GM23338 (cell line): ENCODE results near the gene A1BG. TPM values are rescaled to one million over a fixed set of nuclear protein-coding genes. Genes with fewer than 3 reads are reported as not detected.
A peak's percentile ranks its signal among the peaks of the same experiment; 100 is the strongest.

Source experiments
- ATAC-seq: fragments of 200-7000 bp; cut with Tn5 transposase; 3 replicates; pipeline ENCODE4 v1.9.1; 2020
- DNase-seq: peaks from one replicate; pipeline ENCODE4 v3.0.0-alpha.2; 2015; ENCODE audit warnings: low spot score
- H2AFZ ChIP-seq: fragments of 200-600 bp; sonication (generic); 2 replicates; pipeline ENCODE4 v1.8.0; 2016; ENCODE audit warnings: antibody characterized with exemption, mild to moderate bottlenecking, moderate library complexity
- H3F3A ChIP-seq: fragments of 200-600 bp; sonication (generic); replicated peaks from 2 replicates; pipeline ENCODE4 v1.8.0; 2017; ENCODE audit warnings: antibody characterized with exemption, mixed run types, low read depth
- H3K27ac ChIP-seq: fragments of 200-600 bp; sonication (generic); 2 replicates; pipeline ENCODE4 v1.6.1; 2016; ENCODE audit warnings: low read depth
- H3K27me3 ChIP-seq: fragments of 200-600 bp; sonication (generic); 2 replicates; pipeline ENCODE4 v1.8.0; 2016; ENCODE audit warnings: mild to moderate bottlenecking, mixed run types, moderate library complexity; ENCODE audit not compliant: insufficient read depth
- H3K36me3 ChIP-seq: fragments of 200-600 bp; sonication (generic); 2 replicates; pipeline ENCODE4 v1.8.0; 2016; ENCODE audit warnings: mild to moderate bottlenecking; ENCODE audit not compliant: insufficient read depth
- H3K4me1 ChIP-seq: fragments of 200-600 bp; sonication (generic); 2 replicates; pipeline ENCODE4 v1.8.0; 2016; ENCODE audit warnings: mild to moderate bottlenecking, moderate library complexity; ENCODE audit not compliant: insufficient read depth
- H3K4me2 ChIP-seq: fragments of 200-600 bp; sonication (generic); 2 replicates; pipeline ENCODE4 v1.7.1; 2017; ENCODE audit warnings: mixed run types
- H3K4me3 ChIP-seq: fragments of 200-600 bp; sonication (generic); 2 replicates; pipeline ENCODE4 v1.6.1; 2016; ENCODE audit warnings: mixed run types
- H3K79me2 ChIP-seq: fragments of 200-600 bp; sonication (generic); replicated peaks from 2 replicates; pipeline ENCODE4 v1.8.0; 2017; ENCODE audit warnings: mild to moderate bottlenecking; ENCODE audit not compliant: insufficient read depth
- H3K9me2 ChIP-seq: fragments of 200-600 bp; sonication (generic); 2 replicates; pipeline ENCODE4 v1.8.0; 2017; ENCODE audit not compliant: insufficient read depth
- H4K20me1 ChIP-seq: fragments of 200-600 bp; sonication (generic); replicated peaks from 2 replicates; pipeline ENCODE4 v1.8.0; 2017; ENCODE audit warnings: mild to moderate bottlenecking; ENCODE audit not compliant: insufficient read depth
- H3K27ac Mint-ChIP-seq: 2 replicates; pipeline ENCODE4 v1.8.0; 2020; ENCODE audit warnings: inconsistent platforms, mild to moderate bottlenecking, moderate library complexity, mixed read lengths
- H3K27me3 Mint-ChIP-seq: 3 replicates; pipeline ENCODE4 v1.8.0; 2022; ENCODE audit warnings: low read depth, mild to moderate bottlenecking, moderate library complexity, mixed read lengths, inconsistent platforms; ENCODE audit not compliant: insufficient read depth, poor library complexity
- H3K36me3 Mint-ChIP-seq: 3 replicates; pipeline ENCODE4 v1.8.0; 2021; ENCODE audit warnings: low read depth, mild to moderate bottlenecking, inconsistent platforms, moderate library complexity, mixed read lengths
- H3K4me1 Mint-ChIP-seq: 3 replicates; pipeline ENCODE4 v1.8.0; 2020; ENCODE audit warnings: mild to moderate bottlenecking, inconsistent platforms, mixed read lengths
- H3K4me3 Mint-ChIP-seq: 3 replicates; pipeline ENCODE4 v1.8.0; 2021; ENCODE audit warnings: moderate library complexity, mild to moderate bottlenecking, inconsistent platforms, mixed read lengths
- H3K9me3 Mint-ChIP-seq: 3 replicates; pipeline ENCODE4 v1.8.0; 2020; ENCODE audit warnings: moderate library complexity, mild to moderate bottlenecking, inconsistent platforms, mixed read lengths
- CREB1 ChIP-seq: fragments of 250-450 bp; sonication (Bioruptor Pico); IDR thresholded peaks from 2 replicates; pipeline ENCODE4 v1.5.0; 2020; ENCODE audit warnings: low read depth, mild to moderate bottlenecking, moderate library complexity
- CTCF ChIP-seq, 2 experiments: fragments of 200-600 bp in 1 of 2; sonication (generic) in 1 of 2; conservative IDR thresholded peaks; 2 replicates each; pipeline versions ENCODE4 v1.5.1 to v1.6.1; 2016 to 2017; ENCODE audit warnings: antibody characterized with exemption in 2 of 2, low read depth in 2 of 2, mild to moderate bottlenecking in 2 of 2, moderate library complexity in 1 of 2
- EZH2phosphoT487 ChIP-seq: fragments of 200-600 bp; sonication (generic); IDR thresholded peaks from one replicate; pipeline ENCODE4 v1.8.1; 2018; ENCODE audit warnings: antibody characterized with exemption; ENCODE audit not compliant: unreplicated experiment
- JUNB ChIP-seq: IDR thresholded peaks from one replicate; pipeline ENCODE4 v1.6.1; 2016; ENCODE audit warnings: antibody characterized with exemption; ENCODE audit not compliant: unreplicated experiment
- NANOG ChIP-seq: IDR thresholded peaks from 2 replicates; pipeline ENCODE4 v1.6.1; 2016; ENCODE audit warnings: antibody characterized with exemption, borderline replicate concordance
- POLR2AphosphoS5 ChIP-seq: IDR thresholded peaks from 2 replicates; pipeline ENCODE4 v1.6.1; 2016; ENCODE audit warnings: antibody characterized with exemption, low read depth
- ZNF331 ChIP-seq: fragments of 250-450 bp; sonication (Bioruptor Pico); IDR thresholded peaks from 2 replicates; pipeline ENCODE4 v1.5.0; 2020; ENCODE audit warnings: low read depth, mild to moderate bottlenecking, moderate library complexity
- polyA plus RNA-seq: library from polyadenylated mRNA; unstranded; fragments of >200 nt; fragmentation: Nextera tagmentation; extraction: Ambion mirVana; gene quantifications from 2 replicates; pipeline ENCODE4 v1.2.1, GENCODE V29; 2016
- total RNA-seq: library from RNA; depleted of rRNA; stranded (reverse); fragments of >200 nt; shearing (Covaris generic); gene quantifications from 2 replicates; pipeline ENCODE4 v1.2.3, GENCODE V29; 2014
- TF ChIP-seq, protein P1 (sequence below): IDR thresholded peaks from one replicate; pipeline ENCODE4 v1.6.1; 2018; ENCODE audit warnings: antibody characterized with exemption; ENCODE audit not compliant: unreplicated experiment
- TF ChIP-seq, protein P2 (sequence below): IDR thresholded peaks from 2 replicates; pipeline ENCODE4 v1.6.1; 2016; ENCODE audit warnings: antibody characterized with exemption

A1BG gene
- total and polyA plus RNA-seq, 2 experiments from 2014 or later = 17.7 to 43.5 TPM

DNA sequence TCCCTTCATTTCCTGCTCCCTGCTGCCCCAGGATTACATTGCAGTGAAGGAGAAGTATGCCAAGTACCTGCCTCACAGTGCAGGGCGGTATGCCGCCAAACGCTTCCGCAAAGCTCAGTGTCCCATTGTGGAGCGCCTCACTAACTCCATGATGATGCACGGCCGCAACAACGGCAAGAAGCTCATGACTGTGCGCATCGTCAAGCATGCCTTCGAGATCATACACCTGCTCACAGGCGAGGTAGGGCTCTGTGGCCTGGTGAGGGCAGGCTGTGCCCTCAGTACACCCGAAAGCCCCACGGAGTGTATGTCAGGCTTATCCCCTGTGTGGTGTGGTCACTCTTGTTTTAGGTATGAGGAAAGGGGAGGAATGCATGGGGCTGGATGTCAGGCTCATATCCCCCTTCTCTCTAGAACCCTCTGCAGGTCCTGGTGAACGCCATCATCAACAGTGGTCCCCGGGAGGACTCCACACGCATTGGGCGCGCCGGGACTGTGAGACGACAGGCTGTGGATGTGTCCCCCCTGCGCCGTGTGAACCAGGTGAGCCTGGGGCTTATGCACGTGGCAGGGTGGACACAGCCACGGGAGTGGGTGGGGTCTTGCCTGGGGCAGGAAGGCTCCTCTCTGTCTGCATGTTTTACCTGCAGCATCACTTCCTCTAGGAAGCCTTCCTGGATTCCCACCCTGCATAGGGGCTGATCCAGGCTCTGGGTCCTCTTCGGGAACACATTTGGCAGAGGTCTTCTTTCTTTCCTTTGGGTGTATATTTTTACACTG is 39.8 kb upstream of the A1BG start:
- Histone ChIP-seq H3F3A (peaks cover 70% of the 10 kb centered on the region), H4K20me1 (peaks cover 35% of the 10 kb centered on the region), H3K27ac (no peak overlapping the region), H3K36me3 (peaks cover 46% of the 10 kb centered on the region), H3K4me2 (no peak overlapping the region), H3K79me2 (peaks cover 39% of the 10 kb centered on the region), H3K4me3 (no peak overlapping the region), H3K9me2 (no peaks in the 10 kb centered on the region), H3K4me1 (peaks cover 8% of the 10 kb centered on the region), H3K27me3 (peaks cover 16% of the 10 kb centered on the region), H2AFZ (no peak overlapping the region)
- TF ChIP-seq, protein P1, sequence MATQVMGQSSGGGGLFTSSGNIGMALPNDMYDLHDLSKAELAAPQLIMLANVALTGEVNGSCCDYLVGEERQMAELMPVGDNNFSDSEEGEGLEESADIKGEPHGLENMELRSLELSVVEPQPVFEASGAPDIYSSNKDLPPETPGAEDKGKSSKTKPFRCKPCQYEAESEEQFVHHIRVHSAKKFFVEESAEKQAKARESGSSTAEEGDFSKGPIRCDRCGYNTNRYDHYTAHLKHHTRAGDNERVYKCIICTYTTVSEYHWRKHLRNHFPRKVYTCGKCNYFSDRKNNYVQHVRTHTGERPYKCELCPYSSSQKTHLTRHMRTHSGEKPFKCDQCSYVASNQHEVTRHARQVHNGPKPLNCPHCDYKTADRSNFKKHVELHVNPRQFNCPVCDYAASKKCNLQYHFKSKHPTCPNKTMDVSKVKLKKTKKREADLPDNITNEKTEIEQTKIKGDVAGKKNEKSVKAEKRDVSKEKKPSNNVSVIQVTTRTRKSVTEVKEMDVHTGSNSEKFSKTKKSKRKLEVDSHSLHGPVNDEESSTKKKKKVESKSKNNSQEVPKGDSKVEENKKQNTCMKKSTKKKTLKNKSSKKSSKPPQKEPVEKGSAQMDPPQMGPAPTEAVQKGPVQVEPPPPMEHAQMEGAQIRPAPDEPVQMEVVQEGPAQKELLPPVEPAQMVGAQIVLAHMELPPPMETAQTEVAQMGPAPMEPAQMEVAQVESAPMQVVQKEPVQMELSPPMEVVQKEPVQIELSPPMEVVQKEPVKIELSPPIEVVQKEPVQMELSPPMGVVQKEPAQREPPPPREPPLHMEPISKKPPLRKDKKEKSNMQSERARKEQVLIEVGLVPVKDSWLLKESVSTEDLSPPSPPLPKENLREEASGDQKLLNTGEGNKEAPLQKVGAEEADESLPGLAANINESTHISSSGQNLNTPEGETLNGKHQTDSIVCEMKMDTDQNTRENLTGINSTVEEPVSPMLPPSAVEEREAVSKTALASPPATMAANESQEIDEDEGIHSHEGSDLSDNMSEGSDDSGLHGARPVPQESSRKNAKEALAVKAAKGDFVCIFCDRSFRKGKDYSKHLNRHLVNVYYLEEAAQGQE = no peak
- TF ChIP-seq NANOG (no peak), EZH2phosphoT487 (no peak), ZNF331 (no peak)
- Mint-ChIP-seq H3K4me1 (peaks cover 21% of the 10 kb centered on the region), H3K36me3 (peaks cover 70% of the 10 kb centered on the region), H3K9me3 (no peaks in the 10 kb centered on the region), H3K27ac (no peak overlapping the region), H3K4me3 (no peak overlapping the region; the same call in 2 of the 3 replicates), H3K27me3 (peaks cover 22% of the 10 kb centered on the region)
- DNase-seq = no peak
- no peak for ATAC-seq

DNA sequence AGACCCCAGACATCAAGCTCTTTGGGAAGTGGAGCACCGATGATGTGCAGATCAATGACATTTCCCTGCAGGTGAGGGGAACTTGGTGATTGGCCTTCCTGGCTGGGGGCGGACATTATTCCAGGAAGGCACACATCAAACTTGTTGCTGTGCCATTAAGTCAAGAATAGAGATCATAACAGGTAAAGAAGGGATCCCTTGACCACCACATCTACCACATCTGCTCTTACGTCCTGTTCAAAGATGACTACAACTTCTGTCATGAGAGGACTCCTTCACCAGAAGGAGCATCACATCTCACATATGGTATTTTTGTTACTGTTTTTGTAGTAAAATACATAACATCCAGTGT is 34.9 kb upstream of the A1BG start:
- Histone ChIP-seq H3K27me3 (no peaks in the 10 kb centered on the region), H3K79me2 (peaks cover 49% of the 10 kb centered on the region), H3K4me2 (peak overlapping the region; percentile 99), H4K20me1 (peaks cover 36% of the 10 kb centered on the region), H3F3A (peaks cover 50% of the 10 kb centered on the region), H3K27ac (no peak overlapping the region), H3K9me2 (no peaks in the 10 kb centered on the region), H3K4me3 (peak overlapping the region; percentile 87), H2AFZ (no peak overlapping the region), H3K36me3 (peaks cover 39% of the 10 kb centered on the region), H3K4me1 (peaks cover 13% of the 10 kb centered on the region)
- peak overlapping the region; percentile 99 for H3K4me3 Mint-ChIP-seq
- ATAC-seq (no peak), DNase-seq (no peak)
- H3K4me1 Mint-ChIP-seq = peaks cover 25% of the 10 kb centered on the region
- H3K36me3 Mint-ChIP-seq = peaks cover 60% of the 10 kb centered on the region
- peaks cover 19% of the 10 kb centered on the region for H3K27me3 Mint-ChIP-seq
- H3K9me3 Mint-ChIP-seq = peaks cover 3% of the 10 kb centered on the region; the same call in 2 of the 3 replicates
- H3K27ac Mint-ChIP-seq = peak overlapping the region; percentile 91
- TF ChIP-seq, protein P2, sequence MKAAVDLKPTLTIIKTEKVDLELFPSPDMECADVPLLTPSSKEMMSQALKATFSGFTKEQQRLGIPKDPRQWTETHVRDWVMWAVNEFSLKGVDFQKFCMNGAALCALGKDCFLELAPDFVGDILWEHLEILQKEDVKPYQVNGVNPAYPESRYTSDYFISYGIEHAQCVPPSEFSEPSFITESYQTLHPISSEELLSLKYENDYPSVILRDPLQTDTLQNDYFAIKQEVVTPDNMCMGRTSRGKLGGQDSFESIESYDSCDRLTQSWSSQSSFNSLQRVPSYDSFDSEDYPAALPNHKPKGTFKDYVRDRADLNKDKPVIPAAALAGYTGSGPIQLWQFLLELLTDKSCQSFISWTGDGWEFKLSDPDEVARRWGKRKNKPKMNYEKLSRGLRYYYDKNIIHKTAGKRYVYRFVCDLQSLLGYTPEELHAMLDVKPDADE = no peak
- TF ChIP-seq CTCF (conservative IDR thresholded peaks at IDR 0.05; ENCODE audit: low read depth in 2 of 2) = no peak
- TF ChIP-seq, protein P1 = no peak
- no peak for TF ChIP-seq POLR2AphosphoS5
- TF ChIP-seq JUNB = no peak
- no peak for TF ChIP-seq CREB1 (CRISPR knock-in tag)
- no peak for TF ChIP-seq EZH2phosphoT487
